Stimulated activated CD4-positive, alpha-beta T cell treated with anti-CD3 and anti-CD28 coated beads, Interleukin-15, amount 100 ng/mL, for 48 hours (primary cell): ENCODE measurements around the gene LRRC23.
"Not testable (repeated sequence)": the region's sequence is repeated elsewhere in the genome, so short reads cannot be mapped to it uniquely, and the experiment has no call there.

ENCODE experiments used
- DNase-seq, 2 donors: peaks; one replicate each; pipeline ENCODE4 v3.0.0-alpha.2; 2020; ENCODE audit warnings: low read depth in 2 of 2

LRRC23 gene

GRCh38 chr12:6902448-6902847 lies 2.2 kb upstream of the LRRC23 start:
- DNase-seq = no peak

- DNase-seq = no peak
These were observed 900 bp upstream of the LRRC23 start for GRCh38 chr12:6903722-6904121.

- DNase-seq = no peak
These were observed 905 bp downstream of the LRRC23 start for GRCh38 chr12:6905414-6906040.

GRCh38 chr12:6908141-6908540 lies 3.5 kb downstream of the LRRC23 start:
- not testable (repeated sequence) for DNase-seq

- no peak for DNase-seq
These were observed 5.0 kb downstream of the LRRC23 start for GRCh38 chr12:6909421-6910145.

- DNase-seq = no peak
These were observed 7.7 kb downstream of the LRRC23 start for GRCh38 chr12:6912164-6912935.

GRCh38 chr12:6914246-6914946 lies 9.8 kb downstream of the LRRC23 start, which contains the start of gene ENO2:
Gene ENO2, plus strand, starts transcription at chr12:6914580. Its CDS starts 1,253 bp downstream, at chr12:6915833.
- DNase-seq = peak; percentile 66 to 78

- no peak for DNase-seq
These were observed 10.5 kb downstream of the LRRC23 start for GRCh38 chr12:6914947-6915788.

GRCh38 chr12:6915789-6916285 lies 11.2 kb downstream of the LRRC23 start:
- DNase-seq = no peak

- DNase-seq = no peak
These were observed 12.0 kb downstream of the LRRC23 start for GRCh38 chr12:6916426-6917200.

GRCh38 chr12:6917491-6918231 lies 13.0 kb downstream of the LRRC23 start:
- DNase-seq = no peak

GRCh38 chr12:6919588-6919987 lies 15.0 kb downstream of the LRRC23 start:
- DNase-seq = no peak

GRCh38 chr12:6921539-6921938 lies 16.9 kb downstream of the LRRC23 start:
- no peak for DNase-seq

GRCh38 chr12:6921996-6922946 lies 17.6 kb downstream of the LRRC23 start:
- DNase-seq = no peak

GRCh38 chr12:6923003-6923732 lies 18.5 kb downstream of the LRRC23 start:
- no peak for DNase-seq

GRCh38 chr12:6923851-6924250 lies 19.2 kb downstream of the LRRC23 start:
- DNase-seq = no peak

- no peak for DNase-seq
These were observed 20.6 kb downstream of the LRRC23 start for GRCh38 chr12:6925239-6925539.
